ENCODE results near the gene ZDHHC14.
A peak's percentile ranks its signal among the peaks of the same experiment; 100 is the strongest.

Gene ZDHHC14

GRCh38 chr6:157491571-157492232 is 110.7 kb downstream of the ZDHHC14 start:
- no peak for FAIRE-seq

GRCh38 chr6:157492249-157492648 is 111.3 kb downstream of the ZDHHC14 start:
- no peak for DNase-seq (ENCODE audit: low spot score)
- no peak for FAIRE-seq

More at GRCh38 chr6:157491571-157492232, 110.7 kb downstream of the ZDHHC14 start:
- DNase-seq (ENCODE audit: low spot score), result no peak

- DNase-seq (ENCODE audit: low spot score) (no peak), FAIRE-seq (no peak)
Measured at GRCh38 chr6:157492741-157493140, 111.8 kb downstream of the ZDHHC14 start.

- FAIRE-seq (no peak), DNase-seq (ENCODE audit: low spot score) (no peak)
Measured at GRCh38 chr6:157493173-157493572, 112.2 kb downstream of the ZDHHC14 start.

GRCh38 chr6:157493576-157493975 is 112.6 kb downstream of the ZDHHC14 start:
- DNase-seq (ENCODE audit: low spot score) (no peak), FAIRE-seq (no peak)

- no peak for DNase-seq (ENCODE audit: low spot score)
- FAIRE-seq, result no peak
Measured at GRCh38 chr6:157494132-157494710, 113.2 kb downstream of the ZDHHC14 start.

GRCh38 chr6:157496534-157497095 is 115.6 kb downstream of the ZDHHC14 start:
- DNase-seq (ENCODE audit: low spot score) (no peak), FAIRE-seq (no peak)

GRCh38 chr6:157497579-157497978 is 116.6 kb downstream of the ZDHHC14 start:
- DNase-seq (ENCODE audit: low spot score) (no peak), FAIRE-seq (no peak)

GRCh38 chr6:157498817-157499216 is 117.8 kb downstream of the ZDHHC14 start:
- FAIRE-seq (no peak), DNase-seq (ENCODE audit: low spot score) (no peak)

GRCh38 chr6:157500022-157500421 is 119.0 kb downstream of the ZDHHC14 start:
- no peak for DNase-seq (ENCODE audit: low spot score)
- no peak for FAIRE-seq

GRCh38 chr6:157503018-157503747 is 122.2 kb downstream of the ZDHHC14 start:
- no peak for FAIRE-seq
- no peak for DNase-seq (ENCODE audit: low spot score)

- no peak for FAIRE-seq
- DNase-seq (ENCODE audit: low spot score), result peak; percentile 5
Measured at GRCh38 chr6:157505912-157506491, 125.0 kb downstream of the ZDHHC14 start.

- DNase-seq (ENCODE audit: low spot score) (no peak), FAIRE-seq (no peak)
Measured at GRCh38 chr6:157510323-157511188, 129.6 kb downstream of the ZDHHC14 start.

- DNase-seq (ENCODE audit: low spot score), result no peak
- FAIRE-seq, result no peak
Measured at GRCh38 chr6:157511682-157512381, 130.8 kb downstream of the ZDHHC14 start.

GRCh38 chr6:157512382-157512682 is 131.3 kb downstream of the ZDHHC14 start:
- no peak for FAIRE-seq
- no peak for DNase-seq (ENCODE audit: low spot score)

- FAIRE-seq (no peak), DNase-seq (ENCODE audit: low spot score) (no peak)
Measured at GRCh38 chr6:157513004-157513603, 132.1 kb downstream of the ZDHHC14 start.

GRCh38 chr6:157513619-157514485 is 132.9 kb downstream of the ZDHHC14 start:
- no peak for FAIRE-seq
- no peak for DNase-seq (ENCODE audit: low spot score)

GRCh38 chr6:157514659-157515496 is 133.9 kb downstream of the ZDHHC14 start:
- DNase-seq (ENCODE audit: low spot score), result peak; percentile 85
- peak; percentile 89 for FAIRE-seq

All from RCC 7860 (cell line).